ENCODE measurements around the gene SHROOM3.

SHROOM3 gene

GRCh38 chr4:76434901-76435527 is at the start of gene SHROOM3:
Gene SHROOM3 (plus strand): TSS chr4:76435229. CDS start chr4:76436053, 824 bp downstream.
- TF ChIP-seq, protein P1, sequence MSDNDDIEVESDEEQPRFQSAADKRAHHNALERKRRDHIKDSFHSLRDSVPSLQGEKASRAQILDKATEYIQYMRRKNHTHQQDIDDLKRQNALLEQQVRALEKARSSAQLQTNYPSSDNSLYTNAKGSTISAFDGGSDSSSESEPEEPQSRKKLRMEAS (IDR thresholded peaks at IDR 0.05; ENCODE audit: low read depth, low read length), result no peak
- TF ChIP-seq MYC (IDR thresholded peaks at IDR 0.05; ENCODE audit: low read depth, low read length) (no peak), POLR2A (IDR thresholded peaks at IDR 0.05; ENCODE audit: extremely low read depth, insufficient read length) (no peak)
- TF ChIP-seq, protein P2, sequence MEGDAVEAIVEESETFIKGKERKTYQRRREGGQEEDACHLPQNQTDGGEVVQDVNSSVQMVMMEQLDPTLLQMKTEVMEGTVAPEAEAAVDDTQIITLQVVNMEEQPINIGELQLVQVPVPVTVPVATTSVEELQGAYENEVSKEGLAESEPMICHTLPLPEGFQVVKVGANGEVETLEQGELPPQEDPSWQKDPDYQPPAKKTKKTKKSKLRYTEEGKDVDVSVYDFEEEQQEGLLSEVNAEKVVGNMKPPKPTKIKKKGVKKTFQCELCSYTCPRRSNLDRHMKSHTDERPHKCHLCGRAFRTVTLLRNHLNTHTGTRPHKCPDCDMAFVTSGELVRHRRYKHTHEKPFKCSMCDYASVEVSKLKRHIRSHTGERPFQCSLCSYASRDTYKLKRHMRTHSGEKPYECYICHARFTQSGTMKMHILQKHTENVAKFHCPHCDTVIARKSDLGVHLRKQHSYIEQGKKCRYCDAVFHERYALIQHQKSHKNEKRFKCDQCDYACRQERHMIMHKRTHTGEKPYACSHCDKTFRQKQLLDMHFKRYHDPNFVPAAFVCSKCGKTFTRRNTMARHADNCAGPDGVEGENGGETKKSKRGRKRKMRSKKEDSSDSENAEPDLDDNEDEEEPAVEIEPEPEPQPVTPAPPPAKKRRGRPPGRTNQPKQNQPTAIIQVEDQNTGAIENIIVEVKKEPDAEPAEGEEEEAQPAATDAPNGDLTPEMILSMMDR (IDR thresholded peaks at IDR 0.05; ENCODE audit: low read depth, low read length), result no peak
- no peak within 1 kb of the TSS for H3K4me3 ChIP-seq (ENCODE audit: low read depth, low read length)
- no peak for DNase-seq (ENCODE audit: low read depth)

- DNase-seq (ENCODE audit: low read depth), result no peak
- TF ChIP-seq, protein P1 (IDR thresholded peaks at IDR 0.05; ENCODE audit: low read depth, low read length), result no peak
- TF ChIP-seq, protein P2 (IDR thresholded peaks at IDR 0.05; ENCODE audit: low read depth, low read length), result no peak
- TF ChIP-seq POLR2A (IDR thresholded peaks at IDR 0.05; ENCODE audit: extremely low read depth, insufficient read length) (no peak), MYC (IDR thresholded peaks at IDR 0.05; ENCODE audit: low read depth, low read length) (no peak)
Observed at GRCh38 chr4:76385974-76386373, 49.1 kb upstream of the SHROOM3 start.

DNA sequence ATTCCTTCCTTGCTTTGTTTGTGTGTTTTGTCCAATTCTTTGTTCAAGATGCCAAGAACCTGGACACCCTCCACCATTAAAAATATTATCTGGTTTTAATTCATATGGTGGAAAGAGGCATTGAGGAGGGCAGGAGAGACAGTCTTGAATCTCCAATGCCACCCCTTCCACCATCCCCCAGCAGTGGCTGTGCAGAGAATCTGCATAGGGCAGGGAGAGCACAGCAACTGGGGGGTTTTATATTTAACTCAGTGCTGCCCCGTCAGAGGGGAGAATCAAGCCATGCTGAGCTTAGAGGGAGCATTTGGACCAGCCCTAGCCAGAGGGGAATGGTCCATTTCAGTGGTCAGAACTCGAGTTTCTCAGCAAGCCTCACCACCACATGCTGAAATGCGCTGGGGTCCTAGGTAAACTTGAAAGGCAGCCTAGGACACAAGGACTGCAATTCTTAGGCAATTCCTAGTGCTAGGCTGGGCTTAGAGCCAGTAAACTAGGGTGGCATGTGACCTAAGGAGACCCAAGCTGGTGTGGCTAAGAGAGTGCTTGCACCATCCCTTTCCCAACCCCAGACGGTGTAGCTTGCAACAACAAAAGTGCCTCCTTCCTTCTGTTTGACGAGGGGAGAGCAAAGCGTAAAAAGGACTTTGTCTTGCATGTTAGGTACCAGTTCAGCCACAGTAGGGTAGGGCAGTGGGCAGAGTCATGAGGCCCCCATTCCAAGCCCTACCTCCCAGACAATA is 48.3 kb upstream of the SHROOM3 start:
- no peak overlapping the region for H3K4me3 ChIP-seq (ENCODE audit: low read depth, low read length)
- TF ChIP-seq, protein P2 (IDR thresholded peaks at IDR 0.05; ENCODE audit: low read depth, low read length), result no peak
- DNase-seq (ENCODE audit: low read depth), result peak; percentile 12

More at GRCh38 chr4:76385974-76386373, 49.1 kb upstream of the SHROOM3 start:
- H3K4me3 ChIP-seq (ENCODE audit: low read depth, low read length), result no peak overlapping the region

- TF ChIP-seq, protein P1 (IDR thresholded peaks at IDR 0.05; ENCODE audit: low read depth, low read length), result no peak
- TF ChIP-seq, protein P2 (IDR thresholded peaks at IDR 0.05; ENCODE audit: low read depth, low read length), result no peak
- no peak for TF ChIP-seq POLR2A (IDR thresholded peaks at IDR 0.05; ENCODE audit: extremely low read depth, insufficient read length)
- no peak for TF ChIP-seq MYC (IDR thresholded peaks at IDR 0.05; ENCODE audit: low read depth, low read length)
- no peak for DNase-seq (ENCODE audit: low read depth)
Observed at GRCh38 chr4:76388160-76388908, 46.7 kb upstream of the SHROOM3 start.

GRCh38 chr4:76401654-76402053 is 33.4 kb upstream of the SHROOM3 start:
- TF ChIP-seq MYC (IDR thresholded peaks at IDR 0.05; ENCODE audit: low read depth, low read length), result no peak
- TF ChIP-seq, protein P2 (IDR thresholded peaks at IDR 0.05; ENCODE audit: low read depth, low read length), result no peak
- TF ChIP-seq POLR2A (IDR thresholded peaks at IDR 0.05; ENCODE audit: extremely low read depth, insufficient read length), result no peak
- TF ChIP-seq, protein P1 (IDR thresholded peaks at IDR 0.05; ENCODE audit: low read depth, low read length), result no peak
- no peak overlapping the region for H3K4me3 ChIP-seq (ENCODE audit: low read depth, low read length)
- no peak for DNase-seq (ENCODE audit: low read depth)

More at GRCh38 chr4:76388160-76388908, 46.7 kb upstream of the SHROOM3 start:
- H3K4me3 ChIP-seq (ENCODE audit: low read depth, low read length), result no peak overlapping the region

Measured in NB4 (cell line).